CD4-positive, alpha-beta T cell (primary cell): ENCODE results near the gene LRRC15. TPM values are rescaled to one million over a fixed set of nuclear protein-coding genes. Genes with fewer than 3 reads are reported as not detected.
A peak's percentile ranks its signal among the peaks of the same experiment; 100 is the strongest.

Experiments
- ATAC-seq: fragments of 200-7000 bp; cut with Tn5 transposase; one replicate; pipeline ENCODE4 v1.10.0; 2022; ENCODE audit warnings: mild to moderate bottlenecking; ENCODE audit not compliant: poor library complexity
- CTCF ChIA-PET: fragments of 350-600 bp; sonication (Branson Sonifier 250); formaldehyde crosslinking; loops from one replicate; lab custom pipeline; 2021; ENCODE audit warnings: antibody characterized with exemption, inconsistent platforms; lab: Charles Lee
- POLR2A ChIA-PET: fragments of 350-600 bp; sonication (Branson Sonifier 250); formaldehyde crosslinking; loops from one replicate; lab custom pipeline; 2021; ENCODE audit warnings: antibody characterized with exemption, inconsistent platforms; lab: Charles Lee
- DNase-seq, 14 experiments: peaks; one replicate each; pipeline ENCODE4 v3.0.0-alpha.2; 2013 to 2020; ENCODE audit warnings: mixed read lengths in 2 of 14
- H3K27ac ChIP-seq, 2 donors: one replicate each; pipeline versions ENCODE4 v1.5.1 to v1.7.0; 2013; ENCODE audit warnings: low read length in 2 of 2, low read depth in 1 of 2, mild to moderate bottlenecking in 1 of 2
- H3K27me3 ChIP-seq, 2 experiments: 1 replicate in 1 of 2; 2 replicates in 1 of 2; pipeline versions ENCODE4 v1.6.1 to v1.7.0; 2013; ENCODE audit warnings: low read length in 2 of 2, control low read depth in 1 of 2, mild to moderate bottlenecking in 1 of 2, moderate library complexity in 1 of 2; ENCODE audit not compliant: insufficient read depth in 2 of 2, control insufficient read depth in 1 of 2
- H3K36me3 ChIP-seq: one replicate; pipeline ENCODE4 v1.6.1; 2013; ENCODE audit warnings: low read length, control low read depth; ENCODE audit not compliant: insufficient read depth
- H3K4me1 ChIP-seq: one replicate; pipeline ENCODE4 v1.6.1; 2013; ENCODE audit warnings: low read length, control low read depth; ENCODE audit not compliant: insufficient read depth
- H3K4me3 ChIP-seq: one replicate; pipeline ENCODE4 v1.5.1; 2013; ENCODE audit warnings: mild to moderate bottlenecking, low read length, moderate library complexity
- H3K9me3 ChIP-seq, 2 experiments: 1 replicate in 1 of 2; 2 replicates in 1 of 2; pipeline versions ENCODE4 v1.6.1 to v1.7.0; 2013; ENCODE audit warnings: low read length in 2 of 2, mild to moderate bottlenecking in 2 of 2, control low read depth in 1 of 2, moderate library complexity in 1 of 2; ENCODE audit not compliant: control insufficient read depth in 1 of 2, insufficient read depth in 1 of 2
- H3K27ac Mint-ChIP-seq: one replicate; pipeline ENCODE4 v1.8.0; 2020; ENCODE audit warnings: mixed read lengths
- H3K27me3 Mint-ChIP-seq: one replicate; pipeline ENCODE4 v1.8.0; 2021; ENCODE audit warnings: mixed read lengths
- H3K36me3 Mint-ChIP-seq: one replicate; pipeline ENCODE4 v1.8.0; 2021; ENCODE audit warnings: low read depth, mixed read lengths
- H3K4me1 Mint-ChIP-seq: one replicate; pipeline ENCODE4 v1.8.0; 2021; ENCODE audit warnings: low read depth, mixed read lengths
- H3K4me3 Mint-ChIP-seq: one replicate; pipeline ENCODE4 v1.8.0; 2020; ENCODE audit warnings: mild to moderate bottlenecking, mixed read lengths
- H3K9me3 Mint-ChIP-seq: one replicate; pipeline ENCODE4 v1.8.0; 2020; ENCODE audit warnings: mixed read lengths
- intact Hi-C, 2 experiments: fragments of 100-400 bp; cut with DNase I in 1 of 2; cut with micrococcal nuclease in 1 of 2; formaldehyde crosslinking; loops; one replicate each; pipeline versions ENCODE4 v1.15.1 to v1.9.0; 2023 to 2025; cut with DNase I, micrococcal nuclease
- total RNA-seq, 174 experiments: library from RNA in 2 of 174; stranded (reverse) in 2 of 174; gene quantifications; one replicate each; pipeline ENCODE4 v1.2.3 and lab custom pipeline; 2021 to 2026
- TF ChIP-seq, protein P1 (sequence below): fragments of 200-600 bp; IDR thresholded peaks from one replicate; pipeline ENCODE4 v1.8.0; 2022; ENCODE audit warnings: antibody characterized with exemption, mild to moderate bottlenecking

The LRRC15 gene
- total RNA-seq, 2 experiments from 2014 or later = not detected

DNA sequence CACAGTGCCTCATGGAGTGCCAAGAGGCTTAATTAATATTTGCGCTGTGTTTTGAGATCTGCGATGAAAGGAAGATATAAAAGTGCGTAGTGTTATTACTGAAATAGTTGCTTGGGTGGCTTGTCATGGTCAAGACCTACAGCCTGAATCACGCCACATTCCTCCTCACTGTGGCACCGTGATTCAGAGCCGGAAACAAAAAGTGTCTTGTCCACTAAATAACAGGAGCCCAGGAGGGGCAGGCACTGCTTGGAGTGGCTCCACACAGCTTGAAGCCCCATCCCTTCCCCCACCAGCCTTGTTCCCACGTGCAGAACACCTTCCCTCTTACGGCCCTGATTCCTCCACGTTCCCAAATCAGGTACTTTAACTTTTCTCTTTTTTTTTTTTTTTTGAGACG is 1.2 kb upstream of the LRRC15 start:
- ATAC-seq (no peak), DNase-seq (no peak)
- H3K4me1 Mint-ChIP-seq = no peaks in the 10 kb centered on the region
- H3K27ac Mint-ChIP-seq = no peak overlapping the region
- H3K4me3 Mint-ChIP-seq = no peak overlapping the region
- Histone ChIP-seq H3K4me3 (no peak overlapping the region), H3K27ac (no peak overlapping the region), H3K27me3 (peaks cover 8 to 33% of the 10 kb centered on the region in 2 experiments), H3K4me1 (no peaks in the 10 kb centered on the region), H3K36me3 (no peaks in the 10 kb centered on the region), H3K9me3 (no peaks in the 10 kb centered on the region)
- CTCF ChIA-PET = no interaction called here
- peaks cover 39% of the 10 kb centered on the region for H3K27me3 Mint-ChIP-seq
- intact Hi-C loops = no loop called here
- H3K9me3 Mint-ChIP-seq = no peaks in the 10 kb centered on the region
- POLR2A ChIA-PET = no interaction called here
- no peaks in the 10 kb centered on the region for H3K36me3 Mint-ChIP-seq
- TF ChIP-seq, protein P1, sequence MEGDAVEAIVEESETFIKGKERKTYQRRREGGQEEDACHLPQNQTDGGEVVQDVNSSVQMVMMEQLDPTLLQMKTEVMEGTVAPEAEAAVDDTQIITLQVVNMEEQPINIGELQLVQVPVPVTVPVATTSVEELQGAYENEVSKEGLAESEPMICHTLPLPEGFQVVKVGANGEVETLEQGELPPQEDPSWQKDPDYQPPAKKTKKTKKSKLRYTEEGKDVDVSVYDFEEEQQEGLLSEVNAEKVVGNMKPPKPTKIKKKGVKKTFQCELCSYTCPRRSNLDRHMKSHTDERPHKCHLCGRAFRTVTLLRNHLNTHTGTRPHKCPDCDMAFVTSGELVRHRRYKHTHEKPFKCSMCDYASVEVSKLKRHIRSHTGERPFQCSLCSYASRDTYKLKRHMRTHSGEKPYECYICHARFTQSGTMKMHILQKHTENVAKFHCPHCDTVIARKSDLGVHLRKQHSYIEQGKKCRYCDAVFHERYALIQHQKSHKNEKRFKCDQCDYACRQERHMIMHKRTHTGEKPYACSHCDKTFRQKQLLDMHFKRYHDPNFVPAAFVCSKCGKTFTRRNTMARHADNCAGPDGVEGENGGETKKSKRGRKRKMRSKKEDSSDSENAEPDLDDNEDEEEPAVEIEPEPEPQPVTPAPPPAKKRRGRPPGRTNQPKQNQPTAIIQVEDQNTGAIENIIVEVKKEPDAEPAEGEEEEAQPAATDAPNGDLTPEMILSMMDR = no peak

DNA sequence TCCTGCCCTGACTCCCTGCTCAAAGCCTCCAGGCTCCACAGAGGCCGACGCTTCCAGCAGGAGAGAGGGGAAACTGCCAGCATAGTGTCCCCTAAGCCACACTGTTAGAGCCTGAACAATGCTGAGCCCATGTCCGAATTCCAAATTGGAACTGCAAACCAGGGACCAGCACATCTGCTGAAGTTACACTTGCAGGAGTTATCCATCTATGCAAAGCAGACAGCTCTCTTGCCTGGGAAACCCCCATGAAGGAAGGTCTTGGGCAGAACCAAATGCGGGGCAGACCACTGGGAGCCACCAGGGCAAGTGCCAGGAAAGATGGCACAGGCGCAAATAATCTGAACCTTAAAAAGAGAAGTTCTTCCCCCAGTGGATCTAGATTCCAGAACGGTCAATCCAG is 625 bp downstream of the LRRC15 start:
- intact Hi-C loops = no loop called here
- peaks cover 33% of the 10 kb centered on the region for H3K27me3 Mint-ChIP-seq
- no peaks in the 10 kb centered on the region for H3K9me3 ChIP-seq
- DNase-seq (no peak), ATAC-seq (no peak)
- H3K4me1 ChIP-seq = no peaks in the 10 kb centered on the region
- no peak overlapping the region for H3K4me3 ChIP-seq
- no peak overlapping the region for H3K27ac ChIP-seq
- H3K9me3 Mint-ChIP-seq = no peaks in the 10 kb centered on the region
- ChIA-PET POLR2A (no interaction called here), CTCF (no interaction called here)
- no peaks in the 10 kb centered on the region for H3K36me3 ChIP-seq
- peaks cover 8 to 36% of the 10 kb centered on the region in 2 experiments for H3K27me3 ChIP-seq
- H3K27ac Mint-ChIP-seq = no peak overlapping the region
- H3K4me3 Mint-ChIP-seq = no peak overlapping the region
- H3K36me3 Mint-ChIP-seq = no peaks in the 10 kb centered on the region
- TF ChIP-seq, protein P1 = no peak
- no peaks in the 10 kb centered on the region for H3K4me1 Mint-ChIP-seq

DNA sequence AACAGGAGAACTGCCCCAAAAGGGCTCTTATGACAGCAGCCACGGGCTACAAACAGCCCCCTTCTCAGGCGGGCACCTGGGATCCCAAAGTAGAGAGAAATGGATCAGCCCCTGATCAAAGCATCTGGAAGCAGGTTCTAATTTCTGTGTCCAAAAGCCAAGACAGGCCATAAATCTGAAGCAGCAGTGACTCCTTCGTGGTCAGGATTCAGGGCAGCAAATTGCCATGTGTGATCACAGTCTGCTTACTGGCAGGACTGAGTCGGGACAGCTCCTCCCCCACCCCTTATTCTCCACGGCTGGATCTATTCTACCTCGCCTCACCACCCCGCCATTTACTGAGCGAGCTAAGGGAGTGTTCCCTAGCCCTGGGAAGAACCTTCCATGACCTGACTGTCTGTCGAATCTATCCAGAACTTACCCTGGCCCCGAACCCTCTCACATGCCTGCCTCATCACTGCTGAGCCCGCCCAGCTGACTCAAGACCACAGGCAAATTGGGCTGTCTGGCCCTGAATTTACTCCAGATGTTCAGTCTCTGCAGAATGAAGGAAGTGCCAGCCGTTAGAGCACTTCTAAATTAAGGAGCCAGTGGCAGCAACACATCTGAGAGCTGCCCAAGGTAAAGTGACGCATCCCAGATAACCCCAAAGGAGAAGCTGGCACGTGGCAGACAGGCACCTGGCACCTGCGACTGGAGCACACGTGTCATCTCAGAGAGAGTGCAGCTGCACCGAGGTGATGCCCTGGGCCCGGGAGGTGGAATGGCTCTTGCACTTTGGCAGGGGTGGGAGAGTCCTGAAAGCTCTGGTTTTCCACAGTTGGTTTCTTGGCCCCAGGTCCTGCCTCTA is 1.3 kb downstream of the LRRC15 start:
- H3K27me3 ChIP-seq = peaks cover 8 to 36% of the 10 kb centered on the region in 2 experiments
- H3K27ac ChIP-seq = no peak overlapping the region
- intact Hi-C loops = no loop called here
- H3K4me1 ChIP-seq = no peaks in the 10 kb centered on the region
- H3K36me3 ChIP-seq = no peaks in the 10 kb centered on the region
- POLR2A ChIA-PET = no interaction called here
- no peaks in the 10 kb centered on the region for H3K9me3 Mint-ChIP-seq
- no peaks in the 10 kb centered on the region for H3K4me1 Mint-ChIP-seq
- DNase-seq (peak in 1 of 14 experiments; percentile 12), ATAC-seq (no peak)
- no peak overlapping the region for H3K4me3 Mint-ChIP-seq
- peaks cover 33% of the 10 kb centered on the region for H3K27me3 Mint-ChIP-seq
- H3K9me3 ChIP-seq = no peaks in the 10 kb centered on the region
- TF ChIP-seq, protein P1 = no peak
- no peak overlapping the region for H3K27ac Mint-ChIP-seq
- no peak overlapping the region for H3K4me3 ChIP-seq
- CTCF ChIA-PET = no interaction called here
- H3K36me3 Mint-ChIP-seq = no peaks in the 10 kb centered on the region
